Measurements from ENCODE around the gene TRPV5.
"Not testable (repeated sequence)": the region's sequence is repeated elsewhere in the genome, so short reads cannot be mapped to it uniquely, and the experiment has no call there.

The TRPV5 gene

GRCh38 chr7:142933624-142934023 is at the start of gene TRPV5:
Gene TRPV5 (minus strand): TSS chr7:142933746. CDS start chr7:142933459, 287 bp downstream.
- no peak for DNase-seq

DNA sequence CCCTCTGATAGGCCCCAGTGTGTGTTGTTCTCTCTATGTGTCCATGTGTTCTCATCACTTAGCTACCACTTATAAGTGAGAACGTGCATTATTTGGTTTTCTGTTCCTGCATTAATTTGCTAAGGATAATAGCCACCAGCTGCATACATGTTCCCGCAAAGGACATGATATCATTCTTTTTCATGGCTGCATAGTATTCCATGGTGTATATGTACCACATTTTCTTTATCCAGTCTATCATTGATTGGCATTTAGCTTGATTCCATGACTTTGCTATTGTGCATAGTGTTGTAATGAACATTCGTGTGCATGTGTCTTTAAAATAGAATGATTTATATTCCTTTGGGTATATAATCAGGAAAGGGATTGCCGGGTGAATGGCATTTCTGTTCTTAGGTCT is 44.9 kb upstream of the TRPV5 start:
- not testable (repeated sequence) for DNase-seq

- no peak for DNase-seq
These were observed 41.1 kb upstream of the TRPV5 start for GRCh38 chr7:142974626-142975025.

DNA sequence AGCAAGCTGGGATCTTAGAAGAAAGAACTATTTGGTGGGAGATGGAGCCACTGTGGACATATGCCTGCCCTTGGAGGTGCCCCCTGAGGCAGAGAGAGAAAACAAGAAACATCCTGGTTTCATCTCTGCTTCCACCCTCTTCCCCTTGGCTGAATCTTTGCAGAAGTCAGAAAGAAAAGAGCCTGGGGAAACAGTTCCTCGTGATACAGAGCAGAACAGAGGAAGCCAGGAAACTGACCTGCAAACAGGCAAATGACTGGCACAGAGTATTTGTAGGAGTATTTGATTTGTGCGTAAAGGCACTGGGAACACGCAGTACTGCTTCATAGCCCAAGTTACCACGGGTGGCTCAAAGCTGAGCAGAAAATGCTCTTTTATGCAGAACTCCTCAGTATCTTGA is 35.6 kb upstream of the TRPV5 start:
- no peak for DNase-seq

GRCh38 chr7:142968229-142968628 is 34.7 kb upstream of the TRPV5 start:
- no peak for DNase-seq

DNA sequence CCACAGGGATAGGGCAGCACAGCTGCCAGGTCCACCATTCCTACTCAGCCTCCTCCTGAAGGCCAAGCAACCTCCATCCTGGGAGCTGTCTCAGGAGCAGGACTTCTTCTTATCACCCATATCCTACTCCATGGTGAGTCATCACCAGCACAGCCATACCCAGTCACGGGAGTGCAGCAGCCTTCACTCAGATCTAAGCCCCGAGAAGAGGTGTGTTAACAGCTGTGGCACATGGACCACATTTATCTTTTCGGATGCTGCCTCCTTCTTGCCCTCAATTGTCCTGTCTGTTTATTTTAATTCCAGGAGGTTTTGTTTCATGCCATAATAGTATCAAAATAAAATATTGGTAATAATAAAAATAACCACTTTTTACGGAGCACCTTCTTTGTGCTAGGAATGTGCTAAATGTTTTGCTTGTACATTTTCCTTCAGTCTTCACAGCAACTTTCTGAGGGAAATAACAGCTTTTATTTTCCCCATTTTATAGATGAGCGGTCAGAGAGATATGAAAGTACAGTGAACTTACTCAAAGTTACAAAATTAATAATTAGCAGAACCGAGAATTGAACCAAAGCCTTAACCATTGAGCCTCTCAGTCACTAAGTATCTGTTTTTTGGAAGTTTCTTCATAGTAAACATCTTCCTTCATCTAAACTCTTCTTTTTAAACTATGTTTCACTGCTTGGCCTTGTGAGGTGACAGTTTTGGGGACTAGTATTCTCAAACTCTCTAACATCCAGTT is 31.1 kb upstream of the TRPV5 start:
- no peak for DNase-seq

DNA sequence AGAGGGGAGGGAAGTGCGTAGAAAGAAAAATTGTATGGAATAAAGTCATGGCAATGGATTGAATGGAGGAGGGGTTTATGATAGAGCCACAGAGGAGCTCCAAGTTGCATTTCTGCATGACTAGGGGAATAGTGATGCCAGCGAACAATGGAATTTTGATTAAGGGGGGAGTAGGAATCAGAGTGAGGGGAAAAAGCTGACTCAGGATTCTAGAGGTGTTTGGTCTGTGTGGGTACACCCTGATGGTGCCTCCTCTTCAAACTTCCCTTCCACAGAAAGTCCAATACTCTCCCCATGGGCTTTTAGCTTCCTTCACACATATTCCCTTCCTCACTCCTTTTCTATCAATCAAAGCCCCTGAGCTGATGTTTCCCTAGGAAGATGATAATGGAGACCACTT is 30.4 kb upstream of the TRPV5 start:
- no peak for DNase-seq

DNA sequence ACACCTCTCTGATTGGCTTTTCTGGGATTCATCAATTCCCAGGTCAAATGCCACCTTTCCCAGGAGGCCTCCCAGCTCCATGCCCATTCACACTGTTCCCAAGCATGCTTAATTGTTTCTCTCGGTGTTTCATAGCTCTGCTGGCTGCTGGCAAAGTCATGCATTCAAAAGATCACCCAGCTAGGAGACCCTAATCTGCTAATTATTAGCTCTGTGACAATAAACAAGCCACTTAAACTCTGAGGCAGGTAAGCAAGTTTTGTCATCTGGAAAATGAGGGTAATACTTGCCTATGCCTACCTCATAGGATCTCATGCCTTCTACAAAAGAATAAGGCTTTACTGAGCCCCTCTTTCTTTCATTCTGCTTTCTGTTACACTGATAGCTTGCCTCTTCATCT is 29.4 kb upstream of the TRPV5 start:
- no peak for DNase-seq

- DNase-seq, result no peak
These were observed 28.7 kb upstream of the TRPV5 start, which contains the start of gene KEL for GRCh38 chr7:142961973-142962926. Gene KEL (minus strand): TSS chr7:142962363. CDS start chr7:142962206, 157 bp downstream.

GRCh38 chr7:142961595-142961972 is 28.0 kb upstream of the TRPV5 start:
- DNase-seq, result no peak

DNA sequence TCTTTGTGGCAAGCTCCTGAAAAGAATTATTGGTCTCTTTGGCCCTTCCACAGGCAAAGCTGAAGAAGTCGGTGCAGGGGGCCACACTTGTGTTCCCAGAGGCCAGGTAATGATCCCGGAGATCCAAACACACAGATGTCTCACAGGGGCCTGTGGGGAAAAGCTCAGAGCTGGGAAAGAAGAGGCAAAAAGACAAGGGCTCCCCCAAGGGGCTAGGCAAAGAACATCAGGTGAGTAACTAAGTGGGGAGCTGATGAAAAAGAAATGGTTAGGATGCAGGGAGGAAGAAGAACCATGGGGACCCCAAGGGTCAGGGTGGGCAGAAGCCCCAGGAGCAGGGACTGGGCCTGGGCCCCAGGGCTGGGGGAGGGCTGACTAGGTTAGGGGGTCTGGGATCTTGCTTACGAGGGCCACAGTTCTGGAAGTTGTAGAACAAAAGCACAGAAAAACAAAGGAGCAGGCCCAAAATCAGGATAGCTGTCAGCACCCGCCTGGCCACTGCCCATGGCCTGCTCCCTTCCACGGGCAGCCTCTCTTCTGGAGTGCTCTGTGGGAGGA is 27.5 kb upstream of the TRPV5 start:
- DNase-seq, result no peak

GRCh38 chr7:142959202-142959601 is 25.7 kb upstream of the TRPV5 start:
- DNase-seq, result no peak

GRCh38 chr7:142957723-142958122 is 24.2 kb upstream of the TRPV5 start:
- DNase-seq, result no peak

- DNase-seq, result no peak
These were observed 23.5 kb upstream of the TRPV5 start for GRCh38 chr7:142956951-142957623.

DNA sequence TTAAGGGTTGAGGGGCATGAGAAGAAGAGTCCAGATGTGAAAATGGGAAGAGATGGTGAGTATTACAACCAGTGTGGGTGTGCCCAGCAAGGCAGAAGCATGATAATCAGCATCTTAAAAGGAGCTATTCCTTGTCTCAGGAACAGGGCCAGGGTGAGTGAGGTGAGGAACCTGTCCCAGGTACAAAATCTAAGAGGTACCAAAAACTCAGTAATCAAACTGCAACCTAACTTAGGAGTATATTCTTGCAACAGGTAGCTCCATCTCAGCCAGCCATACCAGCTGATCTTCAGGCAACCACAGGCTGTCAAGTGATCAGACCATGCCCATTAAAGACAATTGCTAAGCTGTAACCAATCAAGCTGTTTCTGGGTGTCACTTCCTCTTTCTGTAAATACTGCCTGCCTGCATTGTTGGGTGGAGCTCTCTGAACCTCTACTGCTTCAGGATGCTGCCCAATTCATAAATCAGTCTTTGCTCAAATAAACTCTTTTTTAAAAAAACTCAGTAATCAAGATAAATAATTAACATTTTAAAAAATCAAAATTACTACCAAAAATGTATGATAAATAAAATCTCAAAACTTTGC is 21.2 kb upstream of the TRPV5 start:
- no peak for DNase-seq

DNA sequence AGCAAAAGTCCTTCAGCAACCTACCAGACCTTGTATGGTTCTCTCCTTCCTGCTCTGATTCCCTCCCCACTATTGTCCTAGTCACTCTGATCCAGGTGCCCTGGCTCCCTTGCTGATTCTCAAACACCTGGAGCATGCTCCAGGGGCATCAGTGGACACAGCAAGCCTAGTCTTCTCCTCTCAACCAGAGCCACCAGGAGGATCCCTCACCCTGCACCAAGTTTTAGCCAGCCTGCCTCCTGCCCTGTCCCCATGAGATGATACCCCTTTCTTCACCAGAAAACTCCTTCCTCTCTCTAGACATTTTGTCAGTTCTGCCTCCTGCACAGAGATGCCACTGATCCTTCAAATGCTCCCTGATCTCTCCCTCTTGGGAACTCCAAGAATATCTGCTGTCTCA is 16.7 kb upstream of the TRPV5 start:
- DNase-seq, result no peak

DNA sequence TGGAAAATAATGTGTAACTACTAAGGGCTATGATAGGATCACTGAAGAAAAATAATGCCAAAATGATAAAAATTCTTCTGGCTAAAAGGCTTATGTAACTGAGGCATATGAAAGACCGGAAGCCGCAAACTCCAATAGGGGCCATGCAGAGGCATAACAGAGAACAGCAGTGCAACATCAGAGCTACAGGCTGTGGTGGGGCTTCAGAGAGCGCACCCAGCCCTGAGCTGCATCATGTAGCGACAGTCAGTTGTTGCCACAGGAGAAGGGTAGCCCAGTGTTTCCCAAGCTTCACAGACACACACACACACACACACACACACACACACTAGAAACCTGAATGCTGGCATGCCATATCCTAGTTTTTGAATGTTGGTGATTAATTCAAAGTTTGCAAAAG is 15.1 kb upstream of the TRPV5 start:
- no peak for DNase-seq

DNA sequence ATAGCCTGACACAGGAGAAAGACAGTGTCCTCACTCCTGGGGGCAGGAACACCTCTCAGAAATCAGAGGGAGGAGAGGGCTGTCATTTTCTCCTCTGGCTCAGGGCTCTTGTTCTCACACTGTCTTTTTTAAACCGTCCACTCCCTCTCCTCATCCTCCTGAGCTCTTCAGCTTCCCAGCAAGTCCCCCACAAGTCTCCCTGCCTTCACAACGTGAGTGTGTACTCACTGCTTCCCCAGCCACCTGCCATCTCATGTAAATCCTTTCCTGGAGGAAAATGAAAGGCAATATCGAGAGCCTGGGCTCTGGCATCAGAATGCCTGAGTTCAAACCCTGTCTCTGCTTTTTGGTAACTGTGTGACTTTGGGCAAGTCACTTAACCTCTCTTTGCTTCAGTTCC is 11.5 kb upstream of the TRPV5 start:
- no peak for DNase-seq

- DNase-seq, result no peak
These were observed 10.2 kb upstream of the TRPV5 start for GRCh38 chr7:142943706-142944268.

DNA sequence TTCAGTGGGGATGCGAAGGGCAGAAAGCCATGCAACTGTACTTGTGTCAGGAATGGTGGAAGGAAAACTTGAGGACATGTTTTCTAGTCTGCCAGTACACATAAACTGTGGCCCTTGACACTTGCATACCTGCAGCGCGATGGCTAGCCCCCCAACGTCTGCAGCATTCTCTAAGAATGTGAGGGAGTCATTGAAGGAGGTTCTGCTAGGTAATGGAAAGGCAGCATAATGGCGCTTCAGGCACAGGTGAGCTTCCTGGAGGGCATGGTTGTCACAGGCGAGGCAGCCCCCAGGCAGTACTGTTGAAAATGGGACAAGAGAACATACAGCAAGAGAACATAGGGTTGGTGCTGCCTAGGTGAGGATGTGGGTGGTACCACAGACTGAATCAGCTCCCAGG is 9.2 kb upstream of the TRPV5 start:
- DNase-seq, result no peak

- DNase-seq, result no peak
These were observed 8.0 kb upstream of the TRPV5 start for GRCh38 chr7:142941541-142941940.

DNA sequence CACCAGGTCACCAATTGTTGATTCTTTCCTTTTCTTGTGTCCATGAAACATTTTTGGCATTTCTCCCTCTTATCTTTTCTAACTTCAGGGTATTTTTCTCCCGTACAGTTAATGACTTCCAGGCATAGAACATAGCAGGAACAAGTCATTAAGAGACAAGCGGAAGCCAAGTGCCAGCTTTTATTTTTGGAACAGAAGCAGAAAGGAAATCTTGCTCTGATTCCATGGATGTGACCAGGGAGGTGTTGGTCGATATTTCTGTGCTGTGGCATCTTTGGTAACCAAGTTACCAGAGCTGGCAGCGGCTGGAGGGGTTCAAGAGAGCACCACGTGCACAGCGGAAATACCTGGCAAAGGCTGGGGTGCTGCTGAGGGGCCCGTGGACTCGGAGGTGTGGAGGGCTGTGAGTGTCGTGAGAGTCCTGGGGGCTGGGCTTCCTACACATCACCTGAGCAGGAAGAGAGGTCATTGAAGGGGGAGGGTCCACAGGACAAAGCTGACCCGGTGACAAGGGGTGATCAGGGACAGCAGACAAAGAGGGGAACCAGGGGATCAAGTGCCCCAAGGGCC is 7.5 kb upstream of the TRPV5 start:
- no peak for DNase-seq

Data from activated CD4-positive, alpha-beta T cell treated with anti-CD3 and anti-CD28 coated beads for 4 hours (primary cell).